ENCODE results near the gene SMIM8. TPM values are rescaled to one million over a fixed set of nuclear protein-coding genes. Genes with fewer than 3 reads are reported as not detected.

Gene SMIM8
- total and polyA plus RNA-seq, 2 experiments from 2014 or later: 6.5 to 9.5 TPM

GRCh38 chr6:87382861-87383260 lies 60.5 kb downstream of the SMIM8 start:
- Histone ChIP-seq H3K36me3 (replicated peaks; ENCODE audit: insufficient read depth, low read depth) (no peaks in the 10 kb centered on the region), H3K79me2 (no peaks in the 10 kb centered on the region), H3K4me2 (no peak overlapping the region), H4K20me1 (ENCODE audit: insufficient read depth, poor library complexity, severe bottlenecking) (no peaks in the 10 kb centered on the region), H3K27ac (no peak overlapping the region), H3K9me2 (replicated peaks; ENCODE audit: insufficient read depth) (no peaks in the 10 kb centered on the region), H3K4me3 (no peak overlapping the region), H3K27me3 (no peaks in the 10 kb centered on the region), H3K9me3 (ENCODE audit: low read depth) (no peaks in the 10 kb centered on the region), H3K4me1 (ENCODE audit: insufficient read depth) (no peaks in the 10 kb centered on the region), H2AFZ (no peak overlapping the region)
- WGBS (ENCODE audit: low lambda C conversion rate, missing lambda C conversion rate): 83% methylated on average over 5 of the region's 5 CpGs
- DNase-seq (ENCODE audit: low spot score): no peak
- TF ChIP-seq CTCF (IDR thresholded peaks at IDR 0.05; ENCODE audit: poor library complexity): no peak
- no peak for TF ChIP-seq EZH2 (IDR thresholded peaks at IDR 0.05; ENCODE audit: borderline replicate concordance)
- no peak for TF ChIP-seq EZH2phosphoT487 (IDR thresholded peaks at IDR 0.05; ENCODE audit: low read depth, severe bottlenecking, unreplicated experiment)

- TF ChIP-seq EZH2 (IDR thresholded peaks at IDR 0.05; ENCODE audit: borderline replicate concordance) (no peak), EZH2phosphoT487 (IDR thresholded peaks at IDR 0.05; ENCODE audit: low read depth, severe bottlenecking, unreplicated experiment) (no peak), CTCF (IDR thresholded peaks at IDR 0.05; ENCODE audit: poor library complexity) (no peak)
- no peaks in the 10 kb centered on the region for H3K79me2 ChIP-seq
- no peak for DNase-seq (ENCODE audit: low spot score)
- no peaks in the 10 kb centered on the region for H4K20me1 ChIP-seq (ENCODE audit: insufficient read depth, poor library complexity, severe bottlenecking)
- H3K9me3 ChIP-seq (ENCODE audit: low read depth): no peaks in the 10 kb centered on the region
- no peaks in the 10 kb centered on the region for H3K4me1 ChIP-seq (ENCODE audit: insufficient read depth)
- no peaks in the 10 kb centered on the region for H3K36me3 ChIP-seq (replicated peaks; ENCODE audit: insufficient read depth, low read depth)
- H3K27me3 ChIP-seq: no peaks in the 10 kb centered on the region
- WGBS (ENCODE audit: low lambda C conversion rate, missing lambda C conversion rate): 81% methylated on average over 1 of the region's 1 CpG
- no peak overlapping the region for H3K4me2 ChIP-seq
- H3K27ac ChIP-seq: no peak overlapping the region
- H2AFZ ChIP-seq: no peak overlapping the region
- H3K9me2 ChIP-seq (replicated peaks; ENCODE audit: insufficient read depth): no peaks in the 10 kb centered on the region
- no peak overlapping the region for H3K4me3 ChIP-seq
These were observed 61.6 kb downstream of the SMIM8 start for GRCh38 chr6:87384038-87384437.

GRCh38 chr6:87384449-87384848 lies 62.1 kb downstream of the SMIM8 start:
- DNase-seq (ENCODE audit: low spot score): no peak
- H3K79me2 ChIP-seq: no peaks in the 10 kb centered on the region
- H3K27ac ChIP-seq: no peak overlapping the region
- no peak overlapping the region for H3K4me3 ChIP-seq
- WGBS (ENCODE audit: low lambda C conversion rate, missing lambda C conversion rate): 93% methylated on average over 3 of the region's 3 CpGs
- no peaks in the 10 kb centered on the region for H4K20me1 ChIP-seq (ENCODE audit: insufficient read depth, poor library complexity, severe bottlenecking)
- H3K9me3 ChIP-seq (ENCODE audit: low read depth): no peaks in the 10 kb centered on the region
- TF ChIP-seq EZH2phosphoT487 (IDR thresholded peaks at IDR 0.05; ENCODE audit: low read depth, severe bottlenecking, unreplicated experiment) (no peak), EZH2 (IDR thresholded peaks at IDR 0.05; ENCODE audit: borderline replicate concordance) (no peak), CTCF (IDR thresholded peaks at IDR 0.05; ENCODE audit: poor library complexity) (no peak)
- H3K4me2 ChIP-seq: no peak overlapping the region
- no peaks in the 10 kb centered on the region for H3K36me3 ChIP-seq (replicated peaks; ENCODE audit: insufficient read depth, low read depth)
- H3K27me3 ChIP-seq: no peaks in the 10 kb centered on the region
- no peak overlapping the region for H2AFZ ChIP-seq
- no peaks in the 10 kb centered on the region for H3K9me2 ChIP-seq (replicated peaks; ENCODE audit: insufficient read depth)
- no peaks in the 10 kb centered on the region for H3K4me1 ChIP-seq (ENCODE audit: insufficient read depth)

- Histone ChIP-seq H3K27ac (no peak overlapping the region), H3K4me3 (no peak overlapping the region), H3K79me2 (no peaks in the 10 kb centered on the region), H3K9me3 (ENCODE audit: low read depth) (no peaks in the 10 kb centered on the region), H3K27me3 (no peaks in the 10 kb centered on the region), H3K4me1 (ENCODE audit: insufficient read depth) (no peaks in the 10 kb centered on the region), H2AFZ (no peak overlapping the region), H3K9me2 (replicated peaks; ENCODE audit: insufficient read depth) (no peaks in the 10 kb centered on the region), H4K20me1 (ENCODE audit: insufficient read depth, poor library complexity, severe bottlenecking) (no peaks in the 10 kb centered on the region), H3K36me3 (replicated peaks; ENCODE audit: insufficient read depth, low read depth) (no peaks in the 10 kb centered on the region), H3K4me2 (no peak overlapping the region)
- TF ChIP-seq EZH2phosphoT487 (IDR thresholded peaks at IDR 0.05; ENCODE audit: low read depth, severe bottlenecking, unreplicated experiment) (no peak), CTCF (IDR thresholded peaks at IDR 0.05; ENCODE audit: poor library complexity) (peak; percentile 53)
- DNase-seq (ENCODE audit: low spot score): peak; percentile 56
- 43% methylated on average over 3 of the region's 3 CpGs for WGBS (ENCODE audit: low lambda C conversion rate, missing lambda C conversion rate)
These were observed 68.9 kb downstream of the SMIM8 start for GRCh38 chr6:87391334-87391733.

Data from hepatocyte (in vitro differentiated cells).